Panc1 (cell line): ENCODE measurements around the gene SLC66A2.

Experiments used
- POLR2AphosphoS5 ChIP-seq: IDR thresholded peaks from 2 replicates; pipeline ENCODE4 v1.6.1; 2012; ENCODE audit warnings: mild to moderate bottlenecking, low read depth, low read length, moderate library complexity
- SIN3A ChIP-seq: IDR thresholded peaks from 2 replicates; pipeline ENCODE4 v1.6.1; 2012; ENCODE audit warnings: low read depth, mild to moderate bottlenecking, low read length, moderate library complexity, borderline replicate concordance; ENCODE audit not compliant: insufficient read depth
- TCF7L2 ChIP-seq: IDR thresholded peaks from 2 replicates; pipeline ENCODE4 v1.6.1; 2011; ENCODE audit warnings: mild to moderate bottlenecking, low read depth, low read length, inconsistent platforms
- TF ChIP-seq, protein P1 (sequence below): fragments of 450-650 bp; IDR thresholded peaks from 2 replicates; pipeline ENCODE4 v1.5.1; 2017; ENCODE audit warnings: mild to moderate bottlenecking
- TF ChIP-seq, protein P2 (sequence below), 2 experiments: IDR thresholded peaks; 2 replicates each; pipeline ENCODE4 v1.6.1; 2011 to 2012; ENCODE audit warnings: low read depth in 2 of 2, control low read depth in 1 of 2, low read length in 1 of 2, mild to moderate bottlenecking in 1 of 2, moderate library complexity in 1 of 2; ENCODE audit not compliant: insufficient read depth in 1 of 2

GRCh38 chr18:79972720-79973119 lies 21.3 kb upstream of the SLC66A2 start:
- TF ChIP-seq POLR2AphosphoS5 = no peak
- TF ChIP-seq, protein P1, sequence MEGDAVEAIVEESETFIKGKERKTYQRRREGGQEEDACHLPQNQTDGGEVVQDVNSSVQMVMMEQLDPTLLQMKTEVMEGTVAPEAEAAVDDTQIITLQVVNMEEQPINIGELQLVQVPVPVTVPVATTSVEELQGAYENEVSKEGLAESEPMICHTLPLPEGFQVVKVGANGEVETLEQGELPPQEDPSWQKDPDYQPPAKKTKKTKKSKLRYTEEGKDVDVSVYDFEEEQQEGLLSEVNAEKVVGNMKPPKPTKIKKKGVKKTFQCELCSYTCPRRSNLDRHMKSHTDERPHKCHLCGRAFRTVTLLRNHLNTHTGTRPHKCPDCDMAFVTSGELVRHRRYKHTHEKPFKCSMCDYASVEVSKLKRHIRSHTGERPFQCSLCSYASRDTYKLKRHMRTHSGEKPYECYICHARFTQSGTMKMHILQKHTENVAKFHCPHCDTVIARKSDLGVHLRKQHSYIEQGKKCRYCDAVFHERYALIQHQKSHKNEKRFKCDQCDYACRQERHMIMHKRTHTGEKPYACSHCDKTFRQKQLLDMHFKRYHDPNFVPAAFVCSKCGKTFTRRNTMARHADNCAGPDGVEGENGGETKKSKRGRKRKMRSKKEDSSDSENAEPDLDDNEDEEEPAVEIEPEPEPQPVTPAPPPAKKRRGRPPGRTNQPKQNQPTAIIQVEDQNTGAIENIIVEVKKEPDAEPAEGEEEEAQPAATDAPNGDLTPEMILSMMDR = no peak
- no peak for TF ChIP-seq SIN3A
- TF ChIP-seq, protein P2, sequence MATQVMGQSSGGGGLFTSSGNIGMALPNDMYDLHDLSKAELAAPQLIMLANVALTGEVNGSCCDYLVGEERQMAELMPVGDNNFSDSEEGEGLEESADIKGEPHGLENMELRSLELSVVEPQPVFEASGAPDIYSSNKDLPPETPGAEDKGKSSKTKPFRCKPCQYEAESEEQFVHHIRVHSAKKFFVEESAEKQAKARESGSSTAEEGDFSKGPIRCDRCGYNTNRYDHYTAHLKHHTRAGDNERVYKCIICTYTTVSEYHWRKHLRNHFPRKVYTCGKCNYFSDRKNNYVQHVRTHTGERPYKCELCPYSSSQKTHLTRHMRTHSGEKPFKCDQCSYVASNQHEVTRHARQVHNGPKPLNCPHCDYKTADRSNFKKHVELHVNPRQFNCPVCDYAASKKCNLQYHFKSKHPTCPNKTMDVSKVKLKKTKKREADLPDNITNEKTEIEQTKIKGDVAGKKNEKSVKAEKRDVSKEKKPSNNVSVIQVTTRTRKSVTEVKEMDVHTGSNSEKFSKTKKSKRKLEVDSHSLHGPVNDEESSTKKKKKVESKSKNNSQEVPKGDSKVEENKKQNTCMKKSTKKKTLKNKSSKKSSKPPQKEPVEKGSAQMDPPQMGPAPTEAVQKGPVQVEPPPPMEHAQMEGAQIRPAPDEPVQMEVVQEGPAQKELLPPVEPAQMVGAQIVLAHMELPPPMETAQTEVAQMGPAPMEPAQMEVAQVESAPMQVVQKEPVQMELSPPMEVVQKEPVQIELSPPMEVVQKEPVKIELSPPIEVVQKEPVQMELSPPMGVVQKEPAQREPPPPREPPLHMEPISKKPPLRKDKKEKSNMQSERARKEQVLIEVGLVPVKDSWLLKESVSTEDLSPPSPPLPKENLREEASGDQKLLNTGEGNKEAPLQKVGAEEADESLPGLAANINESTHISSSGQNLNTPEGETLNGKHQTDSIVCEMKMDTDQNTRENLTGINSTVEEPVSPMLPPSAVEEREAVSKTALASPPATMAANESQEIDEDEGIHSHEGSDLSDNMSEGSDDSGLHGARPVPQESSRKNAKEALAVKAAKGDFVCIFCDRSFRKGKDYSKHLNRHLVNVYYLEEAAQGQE (IDR thresholded peaks at IDR 0.05; ENCODE audit: insufficient read depth in 1 of 2, low read depth in 2 of 2, low read length in 1 of 2) = no peak
- no peak for TF ChIP-seq TCF7L2
